MCF 10A (cell line): ENCODE results near the gene SRRD. TPM values are rescaled to one million over a fixed set of nuclear protein-coding genes. Genes with fewer than 3 reads are reported as not detected.

ENCODE experiments used
- BruUV-seq: library from RNA; stranded (reverse); fragments of 400-500 nt; replicated peaks from 2 replicates; lab custom pipeline; 2021; lab: Mats Ljungman, UMichigan
- CTCF ChIA-PET: fragments of 300-600 bp; sonication (Branson Sonifier 250); formaldehyde crosslinking; extraction: SDS; loops from one replicate; lab custom pipeline; 2021; ENCODE audit warnings: antibody characterized with exemption, inconsistent platforms; lab: Yijun Ruan, JAX
- POLR2A ChIA-PET: fragments of 300-600, 350-650 bp; sonication (Branson Sonifier 250); formaldehyde crosslinking; extraction: SDS; loops from one replicate; lab custom pipeline; 2020; ENCODE audit warnings: antibody characterized with exemption, inconsistent platforms; lab: Yijun Ruan, JAX
- DNase-seq: peaks from one replicate; pipeline ENCODE4 v3.0.0-alpha.2; 2018; ENCODE audit not compliant: unreplicated experiment
- H3K27ac Mint-ChIP-seq: one replicate; pipeline ENCODE4 v1.8.0; 2022; ENCODE audit warnings: mild to moderate bottlenecking, low read depth, mixed read lengths; ENCODE audit not compliant: unreplicated experiment
- H3K27me3 Mint-ChIP-seq: one replicate; pipeline ENCODE4 v1.8.0; 2022; ENCODE audit warnings: mixed read lengths; ENCODE audit not compliant: insufficient read depth, unreplicated experiment
- H3K36me3 Mint-ChIP-seq: one replicate; pipeline ENCODE4 v1.8.0; 2022; ENCODE audit warnings: mild to moderate bottlenecking, moderate library complexity, mixed read lengths; ENCODE audit not compliant: insufficient read depth, unreplicated experiment
- H3K4me1 Mint-ChIP-seq: one replicate; pipeline ENCODE4 v1.8.0; 2022; ENCODE audit warnings: mixed read lengths; ENCODE audit not compliant: insufficient read depth, unreplicated experiment
- H3K4me3 Mint-ChIP-seq: one replicate; pipeline ENCODE4 v1.8.0; 2022; ENCODE audit warnings: mild to moderate bottlenecking, moderate library complexity, mixed read lengths; ENCODE audit not compliant: unreplicated experiment
- H3K9me3 Mint-ChIP-seq: one replicate; pipeline ENCODE4 v1.8.0; 2022; ENCODE audit warnings: mixed read lengths; ENCODE audit not compliant: unreplicated experiment
- CTCF ChIP-seq: fragments of 200-600 bp; IDR thresholded peaks from one replicate; pipeline ENCODE4 v1.8.0; 2022; ENCODE audit warnings: antibody characterized with exemption, mild to moderate bottlenecking; ENCODE audit not compliant: unreplicated experiment
- intact Hi-C: fragments of 100-400 bp; cut with micrococcal nuclease; formaldehyde crosslinking; loops from 2 replicates; pipeline ENCODE4 v1.14.1; 2022
- total RNA-seq: library from RNA; stranded (reverse); gene quantifications from 2 replicates; pipeline ENCODE4 v1.2.3, GENCODE V29; 2022

Gene SRRD
- total RNA-seq, 1 experiment from 2014 or later, result 27.9 TPM

- Mint-ChIP-seq H3K4me3 (no peak overlapping the region), H3K36me3 (no peaks in the 10 kb centered on the region), H3K27ac (no peak overlapping the region), H3K9me3 (no peaks in the 10 kb centered on the region), H3K27me3 (no peaks in the 10 kb centered on the region), H3K4me1 (peaks cover 5% of the 10 kb centered on the region)
- CTCF ChIA-PET, result interaction anchor here (1.0 kb wide), 2 partner anchors 30 to 33 kb away, joined by 3 to 5 read pairs; no protein-coding TSS in a partner anchor
- BruUV-seq, result no TSS peak
- DNase-seq, result peak; percentile 25
- TF ChIP-seq CTCF, result no peak
- intact Hi-C loops, result no loop called here
- POLR2A ChIA-PET, result interaction anchor here (0.5 to 0.7 kb wide), 2 partner anchors 20 to 1212 kb away, joined by 3 read pairs; no protein-coding TSS in a partner anchor
Observed at GRCh38 chr22:26536056-26536761, 52.5 kb downstream of the SRRD start.

- peaks cover 5% of the 10 kb centered on the region for H3K4me1 Mint-ChIP-seq
- H3K36me3 Mint-ChIP-seq, result no peaks in the 10 kb centered on the region
- ChIA-PET POLR2A (no interaction called here), CTCF (interaction anchor here (0.6 to 1.0 kb wide), 4 partner anchors 31 to 92 kb away, joined by 3 to 6 read pairs (median 4); no protein-coding TSS in a partner anchor)
- H3K27ac Mint-ChIP-seq, result no peak overlapping the region
- no peak for TF ChIP-seq CTCF
- no peak for DNase-seq
- intact Hi-C loops, result no loop called here
- no TSS peak for BruUV-seq
- H3K4me3 Mint-ChIP-seq, result no peak overlapping the region
- H3K27me3 Mint-ChIP-seq, result no peaks in the 10 kb centered on the region
- no peaks in the 10 kb centered on the region for H3K9me3 Mint-ChIP-seq
Observed at GRCh38 chr22:26536762-26537134, 53.1 kb downstream of the SRRD start.

GRCh38 chr22:26540119-26540518, 56.4 kb downstream of the SRRD start:
- intact Hi-C loops, result no loop called here
- BruUV-seq, result no TSS peak
- DNase-seq, result no peak
- no peaks in the 10 kb centered on the region for H3K9me3 Mint-ChIP-seq
- H3K36me3 Mint-ChIP-seq, result no peaks in the 10 kb centered on the region
- H3K4me3 Mint-ChIP-seq, result no peak overlapping the region
- no peak for TF ChIP-seq CTCF
- CTCF ChIA-PET, result interaction anchor here (0.7 kb wide), 1 partner anchor 19 kb away, joined by 3 read pairs; no protein-coding TSS in a partner anchor
- no peaks in the 10 kb centered on the region for H3K4me1 Mint-ChIP-seq
- no peaks in the 10 kb centered on the region for H3K27me3 Mint-ChIP-seq
- no peak overlapping the region for H3K27ac Mint-ChIP-seq
- POLR2A ChIA-PET, result no interaction called here

- CTCF ChIA-PET, result interaction anchor here (0.5 kb wide), 1 partner anchor 1772 kb away, joined by 3 read pairs; no protein-coding TSS in a partner anchor
- Mint-ChIP-seq H3K27ac (no peak overlapping the region), H3K4me1 (no peaks in the 10 kb centered on the region), H3K9me3 (no peaks in the 10 kb centered on the region), H3K27me3 (no peaks in the 10 kb centered on the region), H3K36me3 (no peaks in the 10 kb centered on the region), H3K4me3 (no peak overlapping the region)
- intact Hi-C loops, result no loop called here
- TF ChIP-seq CTCF, result no peak
- POLR2A ChIA-PET, result interaction anchor here (0.5 to 1.0 kb wide), 2 partner anchors 51 to 56 kb away, joined by 3 read pairs; no protein-coding TSS in a partner anchor
- BruUV-seq, result no TSS peak
- DNase-seq, result no peak
Observed at GRCh38 chr22:26541167-26541819, 57.6 kb downstream of the SRRD start.
